GM23338 (cell line): ENCODE data around the gene TAGLN2. TPM values are rescaled to one million over a fixed set of nuclear protein-coding genes. Genes with fewer than 3 reads are reported as not detected.
"Not testable (repeated sequence)": the region's sequence is repeated elsewhere in the genome, so short reads cannot be mapped to it uniquely, and the experiment has no call there.

Source experiments
- ATAC-seq: fragments of 200-7000 bp; cut with Tn5 transposase; 3 replicates; pipeline ENCODE4 v1.9.1; 2020
- DNase-seq: peaks from one replicate; pipeline ENCODE4 v3.0.0-alpha.2; 2015; ENCODE audit warnings: low spot score
- H2AFZ ChIP-seq: fragments of 200-600 bp; sonication (generic); 2 replicates; pipeline ENCODE4 v1.8.0; 2016; ENCODE audit warnings: antibody characterized with exemption, mild to moderate bottlenecking, moderate library complexity
- H3F3A ChIP-seq: fragments of 200-600 bp; sonication (generic); replicated peaks from 2 replicates; pipeline ENCODE4 v1.8.0; 2017; ENCODE audit warnings: antibody characterized with exemption, mixed run types, low read depth
- H3K27ac ChIP-seq: fragments of 200-600 bp; sonication (generic); 2 replicates; pipeline ENCODE4 v1.6.1; 2016; ENCODE audit warnings: low read depth
- H3K27me3 ChIP-seq: fragments of 200-600 bp; sonication (generic); 2 replicates; pipeline ENCODE4 v1.8.0; 2016; ENCODE audit warnings: mild to moderate bottlenecking, mixed run types, moderate library complexity; ENCODE audit not compliant: insufficient read depth
- H3K36me3 ChIP-seq: fragments of 200-600 bp; sonication (generic); 2 replicates; pipeline ENCODE4 v1.8.0; 2016; ENCODE audit warnings: mild to moderate bottlenecking; ENCODE audit not compliant: insufficient read depth
- H3K4me1 ChIP-seq: fragments of 200-600 bp; sonication (generic); 2 replicates; pipeline ENCODE4 v1.8.0; 2016; ENCODE audit warnings: mild to moderate bottlenecking, moderate library complexity; ENCODE audit not compliant: insufficient read depth
- H3K4me2 ChIP-seq: fragments of 200-600 bp; sonication (generic); 2 replicates; pipeline ENCODE4 v1.7.1; 2017; ENCODE audit warnings: mixed run types
- H3K4me3 ChIP-seq: fragments of 200-600 bp; sonication (generic); 2 replicates; pipeline ENCODE4 v1.6.1; 2016; ENCODE audit warnings: mixed run types
- H3K79me2 ChIP-seq: fragments of 200-600 bp; sonication (generic); replicated peaks from 2 replicates; pipeline ENCODE4 v1.8.0; 2017; ENCODE audit warnings: mild to moderate bottlenecking; ENCODE audit not compliant: insufficient read depth
- H3K9me2 ChIP-seq: fragments of 200-600 bp; sonication (generic); 2 replicates; pipeline ENCODE4 v1.8.0; 2017; ENCODE audit not compliant: insufficient read depth
- H4K20me1 ChIP-seq: fragments of 200-600 bp; sonication (generic); replicated peaks from 2 replicates; pipeline ENCODE4 v1.8.0; 2017; ENCODE audit warnings: mild to moderate bottlenecking; ENCODE audit not compliant: insufficient read depth
- H3K27ac Mint-ChIP-seq: 2 replicates; pipeline ENCODE4 v1.8.0; 2020; ENCODE audit warnings: inconsistent platforms, mild to moderate bottlenecking, moderate library complexity, mixed read lengths
- H3K27me3 Mint-ChIP-seq: 3 replicates; pipeline ENCODE4 v1.8.0; 2022; ENCODE audit warnings: low read depth, mild to moderate bottlenecking, moderate library complexity, mixed read lengths, inconsistent platforms; ENCODE audit not compliant: insufficient read depth, poor library complexity
- H3K36me3 Mint-ChIP-seq: 3 replicates; pipeline ENCODE4 v1.8.0; 2021; ENCODE audit warnings: low read depth, mild to moderate bottlenecking, inconsistent platforms, moderate library complexity, mixed read lengths
- H3K4me1 Mint-ChIP-seq: 3 replicates; pipeline ENCODE4 v1.8.0; 2020; ENCODE audit warnings: mild to moderate bottlenecking, inconsistent platforms, mixed read lengths
- H3K4me3 Mint-ChIP-seq: 3 replicates; pipeline ENCODE4 v1.8.0; 2021; ENCODE audit warnings: moderate library complexity, mild to moderate bottlenecking, inconsistent platforms, mixed read lengths
- H3K9me3 Mint-ChIP-seq: 3 replicates; pipeline ENCODE4 v1.8.0; 2020; ENCODE audit warnings: moderate library complexity, mild to moderate bottlenecking, inconsistent platforms, mixed read lengths
- CREB1 ChIP-seq: fragments of 250-450 bp; sonication (Bioruptor Pico); IDR thresholded peaks from 2 replicates; pipeline ENCODE4 v1.5.0; 2020; ENCODE audit warnings: low read depth, mild to moderate bottlenecking, moderate library complexity
- CTCF ChIP-seq, 2 experiments: fragments of 200-600 bp in 1 of 2; sonication (generic) in 1 of 2; conservative IDR thresholded peaks; 2 replicates each; pipeline versions ENCODE4 v1.5.1 to v1.6.1; 2016 to 2017; ENCODE audit warnings: antibody characterized with exemption in 2 of 2, low read depth in 2 of 2, mild to moderate bottlenecking in 2 of 2, moderate library complexity in 1 of 2
- ETS1 ChIP-seq: IDR thresholded peaks from 2 replicates; pipeline ENCODE4 v1.6.1; 2016; ENCODE audit warnings: antibody characterized with exemption
- EZH2 ChIP-seq: fragments of 200-600 bp; sonication (generic); IDR thresholded peaks from one replicate; pipeline ENCODE4 v1.8.0; 2017; ENCODE audit warnings: antibody characterized with exemption, mild to moderate bottlenecking, low read depth; ENCODE audit not compliant: unreplicated experiment
- EZH2phosphoT487 ChIP-seq: fragments of 200-600 bp; sonication (generic); IDR thresholded peaks from one replicate; pipeline ENCODE4 v1.8.1; 2018; ENCODE audit warnings: antibody characterized with exemption; ENCODE audit not compliant: unreplicated experiment
- JUNB ChIP-seq: IDR thresholded peaks from one replicate; pipeline ENCODE4 v1.6.1; 2016; ENCODE audit warnings: antibody characterized with exemption; ENCODE audit not compliant: unreplicated experiment
- NANOG ChIP-seq: IDR thresholded peaks from 2 replicates; pipeline ENCODE4 v1.6.1; 2016; ENCODE audit warnings: antibody characterized with exemption, borderline replicate concordance
- POLR2AphosphoS5 ChIP-seq: IDR thresholded peaks from 2 replicates; pipeline ENCODE4 v1.6.1; 2016; ENCODE audit warnings: antibody characterized with exemption, low read depth
- STAT1 ChIP-seq: IDR thresholded peaks from one replicate; pipeline ENCODE4 v1.6.1; 2016; ENCODE audit warnings: antibody characterized with exemption; ENCODE audit not compliant: unreplicated experiment
- ZNF331 ChIP-seq: fragments of 250-450 bp; sonication (Bioruptor Pico); IDR thresholded peaks from 2 replicates; pipeline ENCODE4 v1.5.0; 2020; ENCODE audit warnings: low read depth, mild to moderate bottlenecking, moderate library complexity
- polyA plus RNA-seq: library from polyadenylated mRNA; unstranded; fragments of >200 nt; fragmentation: Nextera tagmentation; extraction: Ambion mirVana; gene quantifications from 2 replicates; pipeline ENCODE4 v1.2.1, GENCODE V29; 2016
- total RNA-seq: library from RNA; depleted of rRNA; stranded (reverse); fragments of >200 nt; shearing (Covaris generic); gene quantifications from 2 replicates; pipeline ENCODE4 v1.2.3, GENCODE V29; 2014

TAGLN2 gene
- total and polyA plus RNA-seq, 2 experiments from 2014 or later = 58.2 to 60.1 TPM

DNA sequence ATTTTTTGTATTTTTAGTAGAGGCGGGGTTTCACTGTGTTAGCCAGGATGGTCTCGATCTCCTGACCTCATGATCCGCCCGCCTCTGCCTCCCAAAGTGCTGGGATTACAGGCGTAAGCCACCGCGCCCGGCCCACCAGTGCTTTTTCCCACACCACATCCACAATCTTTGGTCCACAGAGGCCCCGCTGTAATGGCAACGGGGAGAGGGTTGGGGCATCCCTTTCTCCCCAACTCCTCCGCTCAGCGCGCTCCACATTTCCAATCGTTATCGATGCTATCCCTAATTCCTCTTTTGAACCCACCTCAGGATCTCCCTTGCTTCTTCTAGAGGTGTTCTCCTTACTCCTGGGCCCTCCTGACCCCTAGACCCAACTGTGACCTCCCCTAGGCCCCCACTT lies 25.7 kb downstream of the TAGLN2 start:
- H3K4me1 ChIP-seq = peaks cover 12% of the 10 kb centered on the region
- not testable (repeated sequence) for H3F3A ChIP-seq, H3K9me3 Mint-ChIP-seq, ATAC-seq, H3K27ac Mint-ChIP-seq, H3K27ac ChIP-seq, DNase-seq, H3K9me2 ChIP-seq, H2AFZ ChIP-seq, H3K79me2 ChIP-seq, H3K36me3 Mint-ChIP-seq, H3K4me3 Mint-ChIP-seq, H4K20me1 ChIP-seq, H3K36me3 ChIP-seq
- peak overlapping the region; percentile 57; the same call in 1 of the 2 replicates for H3K4me3 ChIP-seq
- peaks cover 17% of the 10 kb centered on the region for H3K27me3 ChIP-seq
- H3K4me2 ChIP-seq = peak overlapping the region; percentile 68; the same call in 1 of the 2 replicates
- Mint-ChIP-seq H3K4me1 (peaks cover 15% of the 10 kb centered on the region), H3K27me3 (peaks cover 17% of the 10 kb centered on the region)

- Mint-ChIP-seq H3K9me3 (peaks cover 4% of the 10 kb centered on the region; the same call in 2 of the 3 replicates), H3K27ac (no peak overlapping the region), H3K4me1 (peaks cover 15% of the 10 kb centered on the region), H3K36me3 (no peaks in the 10 kb centered on the region), H3K27me3 (peaks cover 17% of the 10 kb centered on the region), H3K4me3 (no peak overlapping the region)
- peaks cover 17% of the 10 kb centered on the region for H3K27me3 ChIP-seq
- TF ChIP-seq JUNB = no peak
- no peak overlapping the region for H3K4me3 ChIP-seq
- H4K20me1 ChIP-seq = no peaks in the 10 kb centered on the region
- no peaks in the 10 kb centered on the region for H3K9me2 ChIP-seq
- ATAC-seq = no peak
- H3K27ac ChIP-seq = no peak overlapping the region
- no peaks in the 10 kb centered on the region for H3K79me2 ChIP-seq
- no peaks in the 10 kb centered on the region for H3K36me3 ChIP-seq
- H3K4me1 ChIP-seq = peaks cover 12% of the 10 kb centered on the region
- DNase-seq = no peak
- H3K4me2 ChIP-seq = no peak overlapping the region
- H3F3A ChIP-seq = no peaks in the 10 kb centered on the region
- no peak overlapping the region for H2AFZ ChIP-seq
These were observed 26.8 kb downstream of the TAGLN2 start for GRCh38 chr1:159898527-159898926.

- H3F3A ChIP-seq = no peaks in the 10 kb centered on the region
- DNase-seq = no peak
- no peaks in the 10 kb centered on the region for H4K20me1 ChIP-seq
- no peaks in the 10 kb centered on the region for H3K9me2 ChIP-seq
- no peak overlapping the region for H2AFZ ChIP-seq
- Mint-ChIP-seq H3K9me3 (peaks cover 2% of the 10 kb centered on the region; the same call in 2 of the 3 replicates), H3K4me1 (peaks cover 20% of the 10 kb centered on the region), H3K27me3 (peaks cover 17% of the 10 kb centered on the region), H3K27ac (no peak overlapping the region), H3K4me3 (no peak overlapping the region), H3K36me3 (no peaks in the 10 kb centered on the region)
- ATAC-seq = no peak
- no peak overlapping the region for H3K4me3 ChIP-seq
- no peaks in the 10 kb centered on the region for H3K36me3 ChIP-seq
- no peak overlapping the region for H3K27ac ChIP-seq
- no peaks in the 10 kb centered on the region for H3K79me2 ChIP-seq
- H3K4me1 ChIP-seq = peaks cover 12% of the 10 kb centered on the region
- no peak overlapping the region for H3K4me2 ChIP-seq
- peaks cover 17% of the 10 kb centered on the region for H3K27me3 ChIP-seq
- no peak for TF ChIP-seq JUNB
- TF ChIP-seq ZNF331 (CRISPR knock-in tag) = no peak
- TF ChIP-seq CREB1 (CRISPR knock-in tag) = no peak
- no peak for TF ChIP-seq POLR2AphosphoS5
- TF ChIP-seq EZH2 = no peak
- no peak for TF ChIP-seq STAT1
- TF ChIP-seq EZH2phosphoT487 = no peak
- TF ChIP-seq NANOG = no peak
- no peak for TF ChIP-seq CTCF (conservative IDR thresholded peaks at IDR 0.05; ENCODE audit: low read depth in 2 of 2)
- TF ChIP-seq ETS1 = no peak
These were observed 27.3 kb downstream of the TAGLN2 start for GRCh38 chr1:159897962-159898361.
